Measurements from ENCODE around the gene FRMPD4.
"Not testable (repeated sequence)": the region's sequence is repeated elsewhere in the genome, so short reads cannot be mapped to it uniquely, and the experiment has no call there.

- not testable (repeated sequence) for TF ChIP-seq FOXA1 (IDR thresholded peaks at IDR 0.05); SP1 (IDR thresholded peaks at IDR 0.05); SUZ12 (IDR thresholded peaks at IDR 0.05); FOXM1 (IDR thresholded peaks at IDR 0.05; ENCODE audit: borderline replicate concordance); TARDBP (IDR thresholded peaks at IDR 0.05); FOXK2 (IDR thresholded peaks at IDR 0.05); PKNOX1 (IDR thresholded peaks at IDR 0.05); ELF4 (IDR thresholded peaks at IDR 0.05); ZNF384 (IDR thresholded peaks at IDR 0.05)
Measured at GRCh38 chrX:12538096-12538495, 399.8 kb downstream of the FRMPD4 start.

Measured in HEK293T (cell line).